Measurements from ENCODE around the gene AQP9.

The AQP9 gene

DNA sequence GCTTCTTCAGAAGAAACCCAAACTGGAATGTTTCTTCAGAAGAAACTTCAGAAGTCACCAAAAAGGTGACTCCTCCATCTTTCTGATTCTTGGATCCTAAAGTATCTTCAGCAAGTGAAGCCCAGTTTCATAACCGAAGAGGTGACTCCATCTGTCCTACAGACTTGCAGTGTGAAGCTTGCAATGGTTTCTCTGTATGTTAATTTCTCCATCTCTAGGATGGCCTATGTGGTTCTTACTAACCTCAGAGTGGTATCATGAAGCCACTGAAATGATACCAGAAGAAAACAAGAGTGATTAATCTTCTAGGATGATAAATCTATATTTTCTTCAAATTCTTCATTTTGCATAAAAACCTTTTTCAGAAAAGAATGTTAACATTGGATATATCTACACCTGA, 495 bp upstream of the AQP9 start:
- no peak overlapping the region for H3K23ac ChIP-seq (ENCODE audit: low read depth, low read length, poor library complexity)
- no peak overlapping the region for H3K27ac ChIP-seq (replicated peaks; ENCODE audit: low read length)
- no peaks in the 10 kb centered on the region for H3K4me1 ChIP-seq (ENCODE audit: control insufficient read depth in 2 of 2, insufficient read depth in 1 of 2, low read depth in 1 of 2, low read length in 2 of 2)
- no peak overlapping the region for H3K14ac ChIP-seq (ENCODE audit: low read length)
- no peak overlapping the region for H4K8ac ChIP-seq (ENCODE audit: low read depth, low read length)
- H3K9me3 ChIP-seq (replicated peaks in 1 of 2; ENCODE audit: control insufficient read depth in 2 of 2, insufficient read depth in 1 of 2, low read depth in 1 of 2, low read length in 2 of 2), result no peaks in the 10 kb centered on the region
- no peak overlapping the region for H2BK12ac ChIP-seq (ENCODE audit: low read length)
- H2BK15ac ChIP-seq (ENCODE audit: low read length), result no peak overlapping the region
- no peak overlapping the region for H3K4me2 ChIP-seq (ENCODE audit: insufficient read depth, low read length, poor library complexity, severe bottlenecking)
- no peaks in the 10 kb centered on the region for H3K79me1 ChIP-seq (ENCODE audit: low read depth, low read length)
- H2AK5ac ChIP-seq (ENCODE audit: low read depth, low read length), result no peak overlapping the region
- no peak overlapping the region for H3K4ac ChIP-seq (ENCODE audit: low read length)
- no peak overlapping the region for H2BK120ac ChIP-seq (ENCODE audit: low read depth, low read length)
- WGBS, 2 donors (ENCODE audit: extremely low coverage in 2 of 2, insufficient read length in 2 of 2, insufficient replicate concordance in 1 of 2), result no CpG with 5 or more reads among the region's 1 CpG
- H3K9ac ChIP-seq (ENCODE audit: low read depth, low read length, poor library complexity), result no peak overlapping the region
- H4K91ac ChIP-seq (ENCODE audit: low read depth, low read length, poor library complexity), result no peak overlapping the region
- peaks cover 0 to 12% (median 0%) of the 10 kb centered on the region in 3 experiments for H3K27me3 ChIP-seq (ENCODE audit: control insufficient read depth in 3 of 3, insufficient read depth in 3 of 3, low read depth in 1 of 3, low read length in 3 of 3)
- H2BK5ac ChIP-seq (ENCODE audit: low read length), result no peak overlapping the region
- DNase-seq (ENCODE audit: low spot score), result no peak
- H2AFZ ChIP-seq (ENCODE audit: low read length), result no peak overlapping the region
- no peak overlapping the region for H3K4me3 ChIP-seq (ENCODE audit: low read length in 2 of 2)
- no peaks in the 10 kb centered on the region for H3K36me3 ChIP-seq (replicated peaks in 1 of 2; ENCODE audit: control insufficient read depth in 2 of 2, insufficient read depth in 2 of 2, low read length in 2 of 2)
- no peak overlapping the region for H3K18ac ChIP-seq (ENCODE audit: low read length)

DNA sequence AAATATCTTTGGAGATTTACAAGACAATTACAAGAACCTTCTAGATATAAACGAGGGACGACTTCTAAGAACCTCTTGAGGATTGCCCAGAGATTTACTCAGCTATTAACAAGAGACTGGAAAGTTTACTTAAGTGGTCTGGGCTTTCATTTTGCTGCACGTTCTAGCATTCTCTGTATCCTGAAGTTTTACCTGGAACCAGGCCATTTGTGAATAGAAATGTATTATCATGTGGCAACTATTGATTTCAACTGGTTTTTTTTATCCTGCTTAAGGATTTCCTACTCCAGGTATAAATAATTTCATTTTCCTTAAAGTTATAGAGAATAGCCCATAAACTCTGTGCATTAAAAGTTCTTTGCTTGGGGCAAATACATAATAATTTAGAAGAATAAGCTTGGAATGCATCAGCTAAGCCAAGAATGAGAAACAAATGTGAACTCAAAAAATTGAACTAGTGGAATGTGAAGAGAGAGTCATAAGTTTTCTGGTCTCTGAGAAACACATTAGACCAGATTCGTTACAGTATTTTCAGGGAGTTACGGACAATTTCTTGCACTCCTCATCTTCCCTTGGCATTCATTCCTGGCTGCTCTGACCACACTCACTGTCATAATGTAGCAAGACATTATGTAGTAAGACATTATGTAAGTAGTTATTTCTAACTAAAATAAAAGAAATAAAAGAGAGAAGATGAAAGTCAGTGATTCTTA, 1.3 kb downstream of the AQP9 start:
- no peak overlapping the region for H3K4ac ChIP-seq (ENCODE audit: low read length)
- H3K18ac ChIP-seq (ENCODE audit: low read length), result no peak overlapping the region
- H2AK5ac ChIP-seq (ENCODE audit: low read depth, low read length), result no peak overlapping the region
- no peak for DNase-seq (ENCODE audit: low spot score)
- H2BK12ac ChIP-seq (ENCODE audit: low read length), result no peak overlapping the region
- H4K8ac ChIP-seq (ENCODE audit: low read depth, low read length), result no peak overlapping the region
- no peak overlapping the region for H3K14ac ChIP-seq (ENCODE audit: low read length)
- peaks cover 0 to 14% (median 0%) of the 10 kb centered on the region in 3 experiments for H3K27me3 ChIP-seq (ENCODE audit: control insufficient read depth in 3 of 3, insufficient read depth in 3 of 3, low read depth in 1 of 3, low read length in 3 of 3)
- no CpG with 5 or more reads among the region's 5 CpGs for WGBS, 2 donors (ENCODE audit: extremely low coverage in 2 of 2, insufficient read length in 2 of 2, insufficient replicate concordance in 1 of 2)
- no peak overlapping the region for H3K4me2 ChIP-seq (ENCODE audit: insufficient read depth, low read length, poor library complexity, severe bottlenecking)
- H3K9ac ChIP-seq (ENCODE audit: low read depth, low read length, poor library complexity), result no peak overlapping the region
- no peak overlapping the region for H3K4me3 ChIP-seq (ENCODE audit: low read length in 2 of 2)
- H3K79me1 ChIP-seq (ENCODE audit: low read depth, low read length), result no peaks in the 10 kb centered on the region
- no peak overlapping the region for H3K27ac ChIP-seq (replicated peaks; ENCODE audit: low read length)
- H3K36me3 ChIP-seq (replicated peaks in 1 of 2; ENCODE audit: control insufficient read depth in 2 of 2, insufficient read depth in 2 of 2, low read length in 2 of 2), result no peaks in the 10 kb centered on the region
- no peak overlapping the region for H2BK5ac ChIP-seq (ENCODE audit: low read length)
- no peak overlapping the region for H3K23ac ChIP-seq (ENCODE audit: low read depth, low read length, poor library complexity)
- no peak overlapping the region for H2BK15ac ChIP-seq (ENCODE audit: low read length)
- no peaks in the 10 kb centered on the region for H3K4me1 ChIP-seq (ENCODE audit: control insufficient read depth in 2 of 2, insufficient read depth in 1 of 2, low read depth in 1 of 2, low read length in 2 of 2)
- H3K9me3 ChIP-seq (replicated peaks in 1 of 2; ENCODE audit: control insufficient read depth in 2 of 2, insufficient read depth in 1 of 2, low read depth in 1 of 2, low read length in 2 of 2), result no peaks in the 10 kb centered on the region
- H2AFZ ChIP-seq (ENCODE audit: low read length), result no peak overlapping the region
- no peak overlapping the region for H2BK120ac ChIP-seq (ENCODE audit: low read depth, low read length)
- H4K91ac ChIP-seq (ENCODE audit: low read depth, low read length, poor library complexity), result no peak overlapping the region

DNA sequence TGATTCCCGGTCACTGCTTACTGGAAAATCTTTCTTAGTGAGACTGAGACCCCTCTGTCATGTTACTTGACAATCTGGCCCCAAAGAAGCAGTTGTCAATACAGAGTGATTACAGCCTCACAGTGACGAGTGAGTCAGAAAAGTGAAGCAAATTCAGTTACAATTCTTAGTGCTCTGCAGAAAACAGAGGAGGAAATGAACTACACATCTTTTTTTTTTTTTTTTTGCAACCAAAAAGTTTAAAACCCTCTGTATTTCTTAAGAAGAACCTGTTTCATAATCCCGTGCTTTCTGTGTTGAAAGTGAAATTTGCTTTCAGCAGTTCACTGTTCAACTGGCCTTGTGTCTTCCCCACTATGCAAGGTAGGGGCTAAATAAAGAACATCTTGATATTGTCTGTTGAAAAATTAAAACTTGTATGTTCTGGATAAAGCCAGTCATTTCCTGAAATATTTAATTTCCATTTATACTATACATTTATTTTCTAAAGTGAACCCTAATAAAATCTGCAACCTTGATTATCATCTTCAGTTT, 1.9 kb downstream of the AQP9 start:
- no peak overlapping the region for H3K18ac ChIP-seq (ENCODE audit: low read length)
- no peak overlapping the region for H2AK5ac ChIP-seq (ENCODE audit: low read depth, low read length)
- H2BK5ac ChIP-seq (ENCODE audit: low read length), result no peak overlapping the region
- H3K27me3 ChIP-seq (ENCODE audit: control insufficient read depth in 3 of 3, insufficient read depth in 3 of 3, low read depth in 1 of 3, low read length in 3 of 3), result peaks cover 0 to 14% (median 0%) of the 10 kb centered on the region in 3 experiments
- no peak overlapping the region for H3K4me3 ChIP-seq (ENCODE audit: low read length in 2 of 2)
- DNase-seq (ENCODE audit: low spot score), result no peak
- no peak overlapping the region for H3K4me2 ChIP-seq (ENCODE audit: insufficient read depth, low read length, poor library complexity, severe bottlenecking)
- H2AFZ ChIP-seq (ENCODE audit: low read length), result no peak overlapping the region
- no peak overlapping the region for H2BK12ac ChIP-seq (ENCODE audit: low read length)
- H3K36me3 ChIP-seq (replicated peaks in 1 of 2; ENCODE audit: control insufficient read depth in 2 of 2, insufficient read depth in 2 of 2, low read length in 2 of 2), result no peaks in the 10 kb centered on the region
- no peak overlapping the region for H4K8ac ChIP-seq (ENCODE audit: low read depth, low read length)
- H2BK120ac ChIP-seq (ENCODE audit: low read depth, low read length), result no peak overlapping the region
- H3K27ac ChIP-seq (replicated peaks; ENCODE audit: low read length), result no peak overlapping the region
- no peak overlapping the region for H4K91ac ChIP-seq (ENCODE audit: low read depth, low read length, poor library complexity)
- WGBS, 2 donors (ENCODE audit: extremely low coverage in 2 of 2, insufficient read length in 2 of 2, insufficient replicate concordance in 1 of 2), result no CpG with 5 or more reads among the region's 3 CpGs
- H3K14ac ChIP-seq (ENCODE audit: low read length), result no peak overlapping the region
- no peak overlapping the region for H3K4ac ChIP-seq (ENCODE audit: low read length)
- no peak overlapping the region for H2BK15ac ChIP-seq (ENCODE audit: low read length)
- H3K9ac ChIP-seq (ENCODE audit: low read depth, low read length, poor library complexity), result no peak overlapping the region
- no peaks in the 10 kb centered on the region for H3K9me3 ChIP-seq (replicated peaks in 1 of 2; ENCODE audit: control insufficient read depth in 2 of 2, insufficient read depth in 1 of 2, low read depth in 1 of 2, low read length in 2 of 2)
- no peaks in the 10 kb centered on the region for H3K4me1 ChIP-seq (ENCODE audit: control insufficient read depth in 2 of 2, insufficient read depth in 1 of 2, low read depth in 1 of 2, low read length in 2 of 2)
- no peaks in the 10 kb centered on the region for H3K79me1 ChIP-seq (ENCODE audit: low read depth, low read length)
- H3K23ac ChIP-seq (ENCODE audit: low read depth, low read length, poor library complexity), result no peak overlapping the region

DNA sequence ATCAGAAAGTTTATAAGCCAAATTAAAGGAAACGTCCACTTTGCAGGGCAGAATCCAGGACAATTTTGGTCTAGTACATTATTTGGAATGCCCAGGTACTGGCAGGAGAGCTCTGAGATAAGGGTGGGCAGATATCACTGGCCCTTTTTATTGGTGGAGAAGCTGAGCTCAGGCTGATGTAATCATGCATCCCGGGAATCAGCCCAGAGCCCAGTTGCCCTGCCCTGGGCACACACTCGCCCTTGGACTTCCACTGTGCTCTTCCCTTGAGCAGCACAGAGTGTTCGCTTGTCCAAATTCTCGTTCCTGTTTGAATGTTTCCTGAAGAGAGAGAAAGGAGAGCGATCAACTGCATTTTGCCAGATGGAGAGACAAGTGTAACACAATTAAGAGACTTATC, 3.7 kb downstream of the AQP9 start:
- Histone ChIP-seq H3K23ac (ENCODE audit: low read depth, low read length, poor library complexity) (no peak overlapping the region), H3K36me3 (replicated peaks in 1 of 2; ENCODE audit: control insufficient read depth in 2 of 2, insufficient read depth in 2 of 2, low read length in 2 of 2) (no peaks in the 10 kb centered on the region), H3K14ac (ENCODE audit: low read length) (no peak overlapping the region), H3K79me1 (ENCODE audit: low read depth, low read length) (no peaks in the 10 kb centered on the region), H3K9me3 (replicated peaks in 1 of 2; ENCODE audit: control insufficient read depth in 2 of 2, insufficient read depth in 1 of 2, low read depth in 1 of 2, low read length in 2 of 2) (no peaks in the 10 kb centered on the region), H3K4ac (ENCODE audit: low read length) (no peak overlapping the region), H3K4me1 (ENCODE audit: control insufficient read depth in 2 of 2, insufficient read depth in 1 of 2, low read depth in 1 of 2, low read length in 2 of 2) (no peaks in the 10 kb centered on the region), H2AK5ac (ENCODE audit: low read depth, low read length) (no peak overlapping the region), H2AFZ (ENCODE audit: low read length) (no peak overlapping the region), H3K4me2 (ENCODE audit: insufficient read depth, low read length, poor library complexity, severe bottlenecking) (no peak overlapping the region), H3K4me3 (ENCODE audit: low read length in 2 of 2) (no peak overlapping the region), H3K9ac (ENCODE audit: low read depth, low read length, poor library complexity) (no peak overlapping the region), H3K18ac (ENCODE audit: low read length) (no peak overlapping the region), H2BK12ac (ENCODE audit: low read length) (no peak overlapping the region), H2BK5ac (ENCODE audit: low read length) (no peak overlapping the region), H3K27me3 (ENCODE audit: control insufficient read depth in 3 of 3, insufficient read depth in 3 of 3, low read depth in 1 of 3, low read length in 3 of 3) (peaks cover 0 to 10% (median 0%) of the 10 kb centered on the region in 3 experiments), H4K8ac (ENCODE audit: low read depth, low read length) (no peak overlapping the region), H2BK120ac (ENCODE audit: low read depth, low read length) (no peak overlapping the region), H2BK15ac (ENCODE audit: low read length) (no peak overlapping the region), H4K91ac (ENCODE audit: low read depth, low read length, poor library complexity) (no peak overlapping the region), H3K27ac (replicated peaks; ENCODE audit: low read length) (no peak overlapping the region)
- DNase-seq (ENCODE audit: low spot score), result no peak
- no CpG with 5 or more reads among the region's 6 CpGs for WGBS, 2 donors (ENCODE audit: extremely low coverage in 2 of 2, insufficient read length in 2 of 2, insufficient replicate concordance in 1 of 2)

Data from neuronal stem cell (in vitro differentiated cells).